SKM-1 treated with dmso at 0.1 percent for 144 hours (cell line): ENCODE data around the gene PRR4.

Experiments used
- DNase-seq: peaks from one replicate; lab custom pipeline; 2025; ENCODE audit not compliant: unreplicated experiment; lab: John Stamatoyannopoulos, UW

Gene PRR4, protein sequence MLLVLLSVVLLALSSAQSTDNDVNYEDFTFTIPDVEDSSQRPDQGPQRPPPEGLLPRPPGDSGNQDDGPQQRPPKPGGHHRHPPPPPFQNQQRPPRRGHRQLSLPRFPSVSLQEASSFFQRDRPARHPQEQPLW

DNA sequence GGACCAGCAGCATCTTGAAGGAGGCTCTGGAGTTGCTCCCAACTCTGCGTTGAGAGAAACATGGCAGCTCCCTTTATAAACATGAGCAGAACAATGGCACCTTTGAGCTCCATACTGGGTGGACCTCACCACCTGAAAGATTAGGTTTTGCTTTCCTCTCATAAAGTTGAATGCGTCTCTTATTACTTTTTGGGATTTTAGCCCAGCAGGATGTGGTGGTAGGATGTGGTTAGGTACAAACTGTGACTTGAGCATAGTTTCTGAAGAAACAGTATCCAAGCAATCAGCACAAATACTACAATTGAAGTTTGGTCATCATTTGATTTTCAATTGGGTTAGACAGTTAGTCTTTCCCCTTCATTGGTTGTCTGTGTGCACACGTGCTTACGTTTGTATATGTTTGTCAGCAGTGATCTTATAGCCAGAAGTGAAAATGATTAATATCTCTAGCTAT, at the start of gene PRR4:
PRR4 (minus strand) TSS at position 51 of the 454 bp plus-strand sequence; CDS start at position 13, 38 bp downstream.
- no peak for DNase-seq

DNA sequence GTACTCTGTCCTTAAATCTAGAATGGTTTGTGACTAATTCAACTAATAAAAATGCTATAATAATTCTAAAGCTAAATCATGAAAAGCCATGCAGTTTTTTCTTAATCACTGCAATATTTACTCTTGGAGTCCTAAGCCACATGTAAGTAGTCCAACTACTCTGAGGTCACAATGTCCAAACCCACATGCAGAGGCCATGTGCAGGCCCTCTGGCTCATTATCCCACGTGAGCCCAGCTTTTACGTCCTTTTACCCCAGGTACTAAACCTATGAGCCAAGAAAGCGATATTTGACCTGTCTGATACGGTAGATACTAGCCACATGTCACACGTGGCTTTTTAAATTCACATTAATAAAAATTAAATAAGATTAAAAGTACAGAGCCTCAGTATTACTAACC, 47.6 kb upstream of the PRR4 start:
- no peak for DNase-seq

DNA sequence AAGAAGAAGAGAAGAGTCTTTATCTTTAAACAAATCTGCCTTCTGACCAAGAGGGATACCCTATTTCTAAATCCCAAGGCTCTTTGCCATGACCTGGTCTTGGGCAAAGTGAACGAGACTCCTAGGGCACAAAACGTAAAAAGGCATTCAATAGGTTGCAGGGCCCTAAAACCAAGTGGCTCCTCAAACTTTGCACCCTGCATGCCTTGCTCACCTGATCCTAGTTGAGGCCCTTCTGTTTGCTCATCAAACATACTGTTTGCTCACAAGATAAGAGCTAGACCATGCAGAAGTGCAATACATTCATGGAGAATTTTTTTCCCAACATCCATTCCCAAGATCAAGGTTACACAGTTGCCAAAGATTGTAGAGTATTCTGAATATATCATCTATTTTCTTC, 42.7 kb upstream of the PRR4 start:
- no peak for DNase-seq

DNA sequence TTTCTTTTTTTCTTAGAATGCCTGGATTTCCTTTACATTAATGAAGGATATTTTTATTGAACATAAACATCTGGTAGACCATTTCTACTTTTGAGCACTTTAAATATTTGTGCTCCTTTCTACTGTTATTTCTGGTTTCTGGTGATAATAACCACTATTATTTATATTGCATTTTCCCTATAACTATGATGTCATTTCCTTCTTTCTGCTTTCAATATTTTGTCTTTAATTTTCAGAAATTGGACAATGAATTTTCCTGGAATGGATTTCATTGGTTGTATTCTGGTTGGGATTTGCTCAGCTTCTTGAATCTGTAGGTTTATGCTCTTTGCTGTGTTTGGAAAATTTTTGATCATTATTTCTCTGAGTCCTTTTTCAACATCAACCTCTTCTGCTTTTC, 40.0 kb upstream of the PRR4 start:
- DNase-seq: no peak

DNA sequence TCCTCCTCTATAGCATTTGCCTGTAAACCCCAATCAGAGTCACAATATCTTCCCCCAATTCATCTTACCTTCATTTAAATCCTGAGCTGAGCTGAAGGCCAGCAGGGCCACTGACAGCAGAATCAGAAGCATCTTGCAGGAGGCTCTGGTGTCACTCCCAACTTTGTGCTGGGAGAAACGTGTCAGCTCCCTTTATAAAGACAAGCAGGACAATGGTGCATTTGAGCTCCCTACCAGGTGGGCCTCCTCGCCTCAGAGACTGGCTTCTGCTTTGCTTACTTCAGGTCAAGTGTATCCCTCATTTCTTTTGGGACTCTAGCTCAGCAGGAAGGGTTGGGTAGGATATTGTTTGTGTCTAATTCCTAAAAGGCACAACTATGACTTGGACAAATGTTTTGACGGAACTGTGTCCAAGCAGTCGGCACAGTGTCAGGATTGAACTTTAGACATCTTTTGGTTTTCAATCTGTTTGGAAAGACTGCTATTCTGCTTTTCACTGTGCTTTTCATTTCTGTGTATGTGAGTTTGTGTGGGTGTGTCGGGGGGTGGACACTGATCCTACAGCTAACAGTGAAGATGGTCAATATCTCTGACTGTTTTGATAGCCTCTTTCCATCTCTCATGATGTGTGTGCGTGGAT, 34.9 kb upstream of the PRR4 start, which contains the start of gene PRH1:
PRH1 (minus strand) TSS at position 170 of the 640 bp plus-strand sequence; CDS start at position 132, 38 bp downstream.
- DNase-seq: no peak

DNA sequence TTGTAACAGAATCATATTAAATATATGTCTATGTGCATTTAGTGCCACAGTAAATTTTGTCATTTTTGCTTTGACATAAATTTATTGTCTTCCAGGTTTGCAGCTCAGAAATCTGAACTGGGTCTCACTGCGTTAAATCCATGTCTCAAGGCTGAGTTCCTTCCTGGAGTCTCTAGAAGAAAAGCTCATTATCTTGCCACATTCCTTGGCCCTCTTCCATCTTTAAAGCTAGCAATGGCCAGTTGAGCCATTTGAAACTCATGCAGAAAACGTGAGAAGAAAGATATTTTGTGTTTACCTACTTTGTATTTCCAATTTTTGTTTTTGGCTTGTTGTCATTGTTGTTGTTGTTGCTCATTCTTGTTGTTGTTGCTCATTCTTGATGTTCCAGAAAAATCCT, 24.1 kb upstream of the PRR4 start:
- DNase-seq: no peak

DNA sequence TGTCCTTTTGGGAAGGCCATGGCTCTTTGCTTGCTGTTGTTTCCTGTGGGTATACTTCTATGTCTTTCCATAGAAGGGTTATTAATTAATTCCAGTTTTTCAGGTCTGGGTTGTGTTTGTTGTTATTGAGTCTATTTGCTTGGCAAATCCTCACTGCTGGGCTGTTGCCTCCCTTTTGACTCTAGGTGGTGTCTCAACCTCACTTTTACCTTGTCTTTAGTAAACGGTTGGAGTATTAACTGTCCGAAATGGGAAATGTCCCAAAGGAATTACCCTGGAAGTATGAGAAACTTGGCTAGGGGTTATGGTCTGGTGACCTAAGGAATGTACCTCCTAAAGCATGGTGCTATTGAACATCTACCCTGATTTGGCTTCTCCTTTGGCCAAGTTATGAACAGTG, 18.1 kb upstream of the PRR4 start:
- DNase-seq: no peak

DNA sequence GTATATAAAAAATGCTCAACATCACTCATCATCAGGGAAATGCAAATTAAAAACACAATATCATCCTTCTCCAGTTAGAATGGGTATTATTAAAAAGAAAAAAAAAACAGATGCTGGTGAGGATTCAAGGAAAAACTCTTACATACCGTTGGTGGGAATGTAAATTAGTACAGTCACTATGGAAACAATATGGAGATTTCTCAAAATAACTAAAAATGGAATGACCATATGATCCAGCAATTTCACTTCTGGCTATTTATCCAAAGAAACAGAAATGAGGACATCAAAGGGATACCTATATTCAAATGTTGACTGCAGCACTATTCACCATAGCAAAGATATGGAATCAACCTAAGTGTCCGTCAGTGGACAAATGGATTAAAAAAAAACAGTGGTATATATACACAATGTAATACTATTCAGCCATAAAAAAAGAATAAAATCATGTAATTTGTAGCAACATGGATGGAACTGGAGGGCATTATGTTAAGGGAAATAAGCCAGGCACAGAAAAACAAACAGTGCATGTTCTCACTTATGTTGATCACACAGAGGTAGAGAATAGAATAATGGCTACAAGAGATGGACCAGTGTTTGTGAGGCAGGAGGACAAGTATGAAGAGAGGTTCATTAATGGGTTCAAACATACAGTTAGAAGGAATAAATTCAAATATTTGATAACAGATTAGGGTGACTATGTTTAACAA, 14.4 kb upstream of the PRR4 start:
- no peak for DNase-seq

DNA sequence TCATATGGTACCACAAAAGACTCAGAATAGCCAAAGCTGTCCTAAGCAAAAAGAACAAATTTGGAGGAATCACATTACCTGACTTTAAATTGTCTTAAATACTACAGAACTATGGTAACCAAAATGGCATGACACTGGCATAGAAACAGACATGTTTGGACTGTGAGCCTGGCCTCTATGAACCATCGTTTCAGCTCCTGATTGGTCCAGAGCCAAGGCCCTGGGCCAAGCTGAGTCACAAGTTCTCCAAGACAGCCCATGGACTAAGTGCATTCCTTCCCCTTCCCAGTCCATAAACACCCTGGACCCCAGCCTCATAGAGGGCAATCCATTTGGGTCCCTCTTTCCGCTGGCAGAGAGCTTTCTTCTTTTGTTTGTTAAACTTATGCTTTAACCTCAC, 12.1 kb upstream of the PRR4 start:
- no peak for DNase-seq

DNA sequence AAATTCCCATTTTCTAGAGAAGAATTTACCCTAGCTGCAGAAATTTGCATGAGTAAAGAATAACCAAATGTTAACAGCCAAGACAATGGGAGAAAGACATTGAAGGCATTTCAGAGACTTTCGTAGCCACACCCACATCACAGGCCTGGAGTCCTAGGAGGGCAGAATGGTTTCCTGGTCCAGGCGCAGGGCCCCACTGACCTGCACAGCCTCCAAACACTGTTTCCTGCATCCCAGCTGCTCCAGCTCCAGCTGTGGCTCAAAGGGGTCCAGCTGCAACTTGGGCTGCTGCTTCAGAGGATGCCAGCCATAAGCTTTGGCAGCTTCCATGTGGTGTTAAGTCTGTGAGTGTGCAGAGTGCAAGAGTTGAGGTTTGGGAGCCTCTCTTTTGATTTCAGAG, 6.5 kb upstream of the PRR4 start:
- DNase-seq: no peak

DNA sequence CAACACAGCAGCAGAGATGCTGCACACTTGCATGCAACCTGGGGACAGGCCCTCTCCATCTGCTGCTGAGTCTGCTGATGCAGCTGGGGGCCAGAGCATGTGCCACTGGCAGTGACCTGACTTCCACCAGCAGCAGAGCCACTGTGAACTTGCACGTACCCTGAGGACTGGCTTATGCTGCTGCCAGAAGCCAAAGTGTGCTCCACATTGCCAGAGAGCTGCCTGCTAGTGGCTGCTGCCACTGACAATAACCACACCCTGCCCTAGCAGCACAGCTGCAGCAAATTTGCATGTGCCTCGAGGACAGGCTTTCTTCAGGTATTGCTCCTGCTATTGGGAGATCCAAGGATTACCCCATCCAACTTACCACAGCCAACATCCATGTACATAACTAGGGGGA, 4.5 kb upstream of the PRR4 start:
- no peak for DNase-seq

DNA sequence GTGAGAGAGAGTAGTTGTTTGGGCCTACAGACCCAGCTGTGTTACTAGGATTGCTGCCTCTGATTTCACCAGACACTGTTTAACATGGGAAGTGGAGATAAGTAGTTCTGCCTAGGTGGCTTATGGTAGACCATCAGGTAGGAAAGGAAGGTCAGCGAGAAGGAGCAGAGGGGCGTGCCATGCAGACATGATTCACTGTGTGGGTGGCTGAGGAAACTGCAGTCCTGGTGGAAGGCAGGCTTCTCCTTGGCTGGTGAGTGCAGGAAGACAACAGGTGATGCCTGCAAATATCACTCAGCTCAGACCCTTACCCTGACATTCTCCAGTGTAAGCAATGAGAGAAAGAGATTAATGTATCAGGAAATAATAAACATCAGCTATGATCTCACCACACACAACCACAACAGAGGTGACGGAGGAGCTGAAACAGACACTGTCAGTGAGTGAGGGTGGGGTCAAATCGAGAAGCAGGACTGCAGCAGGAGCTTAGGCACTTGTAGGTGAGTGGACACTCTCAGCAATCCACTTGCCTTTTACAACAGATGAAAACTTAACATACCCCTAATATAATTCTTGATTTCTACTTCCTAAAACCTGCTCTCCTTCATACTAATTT, 2.1 kb upstream of the PRR4 start:
- no peak for DNase-seq

DNA sequence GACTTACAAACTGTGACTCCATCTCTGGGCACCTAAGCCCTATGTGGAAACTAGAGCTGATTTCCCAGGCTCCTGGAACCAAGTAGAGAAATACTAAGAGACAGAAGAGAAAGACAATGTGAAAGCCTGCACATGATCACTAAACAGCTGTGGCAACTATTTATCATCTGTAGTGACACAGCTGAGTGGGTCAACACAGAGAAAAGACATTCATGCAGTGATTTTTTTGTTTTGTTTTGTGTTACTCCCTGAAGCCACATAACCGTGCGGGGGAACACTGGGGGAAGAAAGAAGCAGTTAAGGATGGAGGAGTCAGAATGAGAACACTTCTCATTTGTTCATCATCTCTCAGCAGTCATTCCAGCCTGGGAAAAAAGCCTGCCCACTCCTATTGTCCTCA, 1.5 kb downstream of the PRR4 start:
- DNase-seq: no peak

DNA sequence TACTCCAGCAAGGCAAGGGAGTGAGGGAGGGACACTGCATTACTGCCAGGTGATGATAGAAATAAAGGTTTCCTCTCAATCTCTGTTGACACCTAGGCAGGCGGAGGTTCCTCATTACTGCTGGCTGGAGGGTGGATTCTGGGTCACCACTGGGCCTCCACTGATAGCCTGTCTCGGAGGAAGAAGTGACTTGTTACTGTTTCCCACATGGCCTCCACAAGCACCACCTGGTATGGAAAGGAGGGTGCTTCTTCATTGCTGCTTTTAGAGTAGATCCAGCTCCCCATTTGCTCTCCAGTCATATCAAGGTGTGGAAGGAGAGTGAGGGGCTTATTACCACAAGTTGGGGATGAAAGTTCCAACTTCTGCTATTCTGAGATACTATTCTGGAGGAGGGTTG, 6.4 kb downstream of the PRR4 start:
- no peak for DNase-seq

DNA sequence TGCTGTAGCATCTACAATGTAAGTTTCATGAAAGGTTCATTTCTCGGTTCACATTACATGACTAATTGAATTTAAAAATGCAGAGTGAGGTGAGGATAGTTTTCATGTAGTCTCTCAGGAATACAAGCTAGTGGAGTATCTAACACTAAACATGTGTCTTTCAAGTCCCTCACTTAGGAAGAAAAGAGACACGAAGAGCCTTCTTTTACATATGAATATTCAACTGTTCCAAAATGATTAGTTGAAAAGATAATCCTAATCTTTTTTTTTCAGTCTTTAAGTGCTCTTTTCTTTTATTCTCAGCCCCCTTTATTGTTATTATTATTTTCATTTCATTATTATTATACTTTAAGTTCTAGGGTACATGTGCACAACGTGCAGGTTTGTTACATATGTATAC, 10.8 kb downstream of the PRR4 start:
- DNase-seq: no peak

DNA sequence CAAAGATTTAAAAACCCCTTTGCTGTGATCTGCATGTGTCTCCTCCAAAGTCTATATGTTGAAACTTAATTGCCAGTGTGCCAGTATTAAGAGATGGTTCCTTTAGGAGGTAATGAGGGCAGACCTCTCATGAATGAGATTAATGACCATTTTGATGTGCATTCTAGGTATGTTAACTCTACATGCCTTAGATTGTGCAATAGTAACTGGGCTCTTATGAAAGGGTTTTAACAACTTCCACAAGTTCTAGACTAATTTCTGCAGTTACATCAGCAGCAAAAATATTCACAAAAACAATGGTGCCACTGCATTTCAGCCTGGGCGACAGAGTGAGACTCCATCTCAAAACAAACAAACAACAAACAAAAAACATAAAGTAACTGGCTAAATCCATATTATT, 19.3 kb downstream of the PRR4 start:
- DNase-seq: no peak

DNA sequence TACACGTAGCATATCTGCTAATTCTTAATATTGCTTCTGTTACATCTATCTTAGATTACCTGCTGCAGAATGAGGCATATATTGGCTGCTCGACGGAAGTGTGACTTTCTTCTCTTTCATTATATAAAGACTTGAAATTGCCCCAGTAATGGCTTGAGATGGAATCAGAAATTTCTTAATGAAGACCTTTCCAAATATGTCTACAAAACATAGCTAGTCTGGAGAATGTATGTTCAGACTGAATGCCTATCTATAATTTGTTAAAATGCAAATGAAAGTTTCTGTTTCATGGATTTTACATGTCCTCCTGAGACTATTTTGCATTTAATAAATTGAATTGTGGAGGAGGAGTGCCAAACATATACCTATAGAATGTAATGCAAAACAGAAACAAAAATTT, 23.0 kb downstream of the PRR4 start, which contains the start of gene TAS2R10:
TAS2R10 (minus strand) TSS at position 101 of the 400 bp plus-strand sequence; CDS start at position 12, 89 bp downstream.
- no peak for DNase-seq

DNA sequence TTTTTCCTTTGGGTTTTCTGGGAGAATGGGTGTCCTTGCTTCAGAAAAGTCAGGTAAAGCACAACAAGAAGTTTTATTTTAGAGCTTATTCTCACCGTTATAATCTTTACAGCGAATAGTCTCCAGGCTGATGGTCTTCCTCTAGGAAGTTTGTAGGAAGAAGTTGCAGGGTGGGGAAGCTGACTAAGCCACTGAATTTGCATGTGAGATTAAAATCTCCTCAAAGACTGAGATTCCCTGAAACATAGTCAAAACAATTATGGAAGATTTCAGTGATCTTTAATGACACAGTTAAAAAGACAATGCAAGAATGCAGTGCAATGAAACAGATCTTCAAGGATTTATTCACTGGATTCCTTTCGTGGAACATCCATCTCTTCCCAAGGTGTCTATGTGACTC, 24.3 kb downstream of the PRR4 start:
- DNase-seq: no peak

DNA sequence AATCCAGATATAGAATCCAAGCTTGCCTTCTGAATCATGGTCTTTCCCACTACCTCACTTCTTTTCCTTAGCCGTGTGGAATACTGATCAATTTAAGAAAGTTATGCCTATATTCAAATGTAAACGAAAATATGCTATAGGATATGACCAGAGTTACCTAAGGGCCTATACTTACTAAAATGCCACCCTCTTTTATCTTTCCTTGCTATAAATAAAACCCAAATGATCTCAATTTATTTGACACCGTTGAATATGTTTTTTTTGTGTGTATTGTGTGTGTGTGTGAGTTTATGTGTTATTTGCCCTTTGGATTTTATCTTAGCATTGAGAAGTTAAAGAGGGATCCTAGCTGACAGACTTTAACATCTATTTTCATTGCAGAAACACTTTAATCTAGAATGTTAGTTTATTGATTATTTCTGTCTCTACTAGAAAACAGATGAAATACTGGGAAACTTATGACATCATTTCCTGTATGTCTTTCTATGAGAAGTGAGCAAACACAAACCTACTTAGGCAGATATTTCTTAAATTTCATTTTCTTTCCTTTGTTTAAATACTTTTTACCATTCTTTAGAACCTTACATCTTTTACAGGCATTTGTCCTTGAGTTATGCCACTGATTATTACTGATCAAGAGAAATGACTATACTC, 37.3 kb downstream of the PRR4 start:
- DNase-seq: no peak

DNA sequence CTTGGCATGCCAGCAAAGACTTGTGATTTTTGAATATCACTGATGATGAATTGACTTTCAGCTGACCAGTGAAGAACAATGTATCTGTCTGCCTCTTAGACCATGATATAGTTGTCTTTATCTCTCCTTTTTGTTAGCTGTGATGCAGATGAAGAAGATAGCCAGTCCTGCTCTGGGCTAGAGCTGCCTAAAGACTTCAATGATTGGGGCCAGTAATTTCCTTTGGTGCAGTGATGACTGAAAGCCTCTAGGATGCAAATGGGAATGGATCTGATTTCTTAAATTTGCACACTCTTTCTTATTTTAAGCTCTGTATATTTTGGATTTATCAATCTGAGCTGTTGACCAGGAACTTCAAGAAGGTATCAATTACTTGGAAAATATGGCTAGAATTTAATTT, 39.2 kb downstream of the PRR4 start, which contains the start of gene TAS2R9:
TAS2R9 (minus strand) TSS at position 101 of the 400 bp plus-strand sequence; CDS start at position 8, 93 bp downstream.
- DNase-seq: no peak

DNA sequence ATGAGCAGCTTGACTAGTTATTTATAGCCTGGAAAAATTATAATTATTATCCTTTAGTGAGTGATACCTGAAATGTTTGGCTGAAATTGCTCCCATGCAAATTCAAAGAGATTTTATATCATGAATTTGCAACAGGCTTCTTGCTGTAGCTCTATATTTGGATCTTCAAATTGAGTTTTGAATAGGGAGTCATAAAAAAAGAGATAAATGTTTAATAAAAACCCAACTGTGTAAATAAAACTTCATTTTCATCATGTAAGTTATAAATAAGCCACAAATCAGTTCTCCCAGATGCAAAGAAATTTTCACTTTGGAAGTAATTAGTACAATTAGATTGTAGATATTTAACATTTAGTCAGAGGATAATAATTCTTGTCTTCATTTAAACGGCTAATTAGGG, 42.1 kb downstream of the PRR4 start, which contains the start of gene TAS2R8:
TAS2R8 (minus strand) TSS at position 101 of the 400 bp plus-strand sequence. CDS start 306 bp downstream, outside the sequence.
- no peak for DNase-seq
